ENCODE results near the gene AGAP1. TPM values are rescaled to one million over a fixed set of nuclear protein-coding genes. Genes with fewer than 3 reads are reported as not detected.

AGAP1 gene
- total and polyA plus RNA-seq, 4 donors: 36.1 to 79.4 (median 52.6) TPM

DNA sequence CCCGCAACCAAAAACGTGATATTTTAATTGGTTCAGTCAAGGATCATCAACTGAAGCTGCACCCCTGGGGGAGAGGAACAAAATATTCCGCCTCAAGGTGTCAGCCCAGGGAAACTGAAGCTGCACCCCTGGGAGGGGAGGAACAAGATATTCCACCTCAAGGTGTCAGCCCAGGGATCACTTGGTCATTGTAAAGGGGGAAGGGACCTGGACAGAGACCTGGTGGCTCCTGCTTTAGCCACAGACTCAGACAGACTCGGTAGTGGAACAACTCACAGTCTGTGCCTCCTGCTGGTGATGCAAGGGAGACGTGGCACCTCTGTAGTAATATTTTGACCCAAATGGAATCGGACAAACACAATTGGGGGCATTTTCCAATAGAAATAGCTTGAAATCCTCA, 599.3 kb downstream of the AGAP1 start:
- Histone ChIP-seq H3K4me3 (ENCODE audit: low read depth, low read length) (no peak overlapping the region), H3K4me1 (ENCODE audit: control insufficient read depth, insufficient read depth, low read length) (peaks cover 7% of the 10 kb centered on the region), H3K27me3 (ENCODE audit: control insufficient read depth, insufficient read depth, low read length) (no peaks in the 10 kb centered on the region), H3K9me3 (ENCODE audit: control insufficient read depth, insufficient read depth, low read length) (no peaks in the 10 kb centered on the region), H3K36me3 (ENCODE audit: control insufficient read depth, insufficient read depth, low read length) (peaks cover 2% of the 10 kb centered on the region), H3K27ac (ENCODE audit: low read depth, low read length) (no peak overlapping the region)
- WGBS (ENCODE audit: insufficient coverage): 80% methylated on average over 2 of the region's 6 CpGs
- DNase-seq (ENCODE audit: low read depth in 4 of 6, low spot score in 6 of 6): no peak

DNA sequence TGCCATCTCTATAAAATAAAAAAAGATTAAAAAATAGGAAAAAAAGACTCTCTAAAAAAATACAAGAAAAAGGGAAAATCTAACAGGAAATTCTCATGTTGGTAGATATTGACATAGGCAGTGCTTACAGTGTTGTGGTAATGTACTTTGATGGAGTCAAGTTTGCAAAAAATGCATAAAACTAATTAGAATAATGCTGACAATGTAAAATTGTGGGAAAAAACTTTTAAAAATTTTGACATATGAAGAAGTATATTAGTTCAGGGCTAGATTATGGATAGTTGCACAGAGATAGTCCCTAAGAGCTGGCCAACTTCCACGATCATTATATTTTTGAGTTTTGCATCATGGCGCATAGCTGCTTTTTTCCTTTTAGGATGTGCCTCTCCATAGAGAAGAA, 601.7 kb downstream of the AGAP1 start:
- Histone ChIP-seq H3K9me3 (ENCODE audit: control insufficient read depth, insufficient read depth, low read length) (no peaks in the 10 kb centered on the region), H3K4me1 (ENCODE audit: control insufficient read depth, insufficient read depth, low read length) (no peaks in the 10 kb centered on the region), H3K27ac (ENCODE audit: low read depth, low read length) (no peak overlapping the region), H3K27me3 (ENCODE audit: control insufficient read depth, insufficient read depth, low read length) (no peaks in the 10 kb centered on the region), H3K36me3 (ENCODE audit: control insufficient read depth, insufficient read depth, low read length) (no peaks in the 10 kb centered on the region), H3K4me3 (ENCODE audit: low read depth, low read length) (no peak overlapping the region)
- 100% methylated on average over 2 of the region's 2 CpGs for WGBS (ENCODE audit: insufficient coverage)
- no peak for DNase-seq (ENCODE audit: low read depth in 4 of 6, low spot score in 6 of 6)

DNA sequence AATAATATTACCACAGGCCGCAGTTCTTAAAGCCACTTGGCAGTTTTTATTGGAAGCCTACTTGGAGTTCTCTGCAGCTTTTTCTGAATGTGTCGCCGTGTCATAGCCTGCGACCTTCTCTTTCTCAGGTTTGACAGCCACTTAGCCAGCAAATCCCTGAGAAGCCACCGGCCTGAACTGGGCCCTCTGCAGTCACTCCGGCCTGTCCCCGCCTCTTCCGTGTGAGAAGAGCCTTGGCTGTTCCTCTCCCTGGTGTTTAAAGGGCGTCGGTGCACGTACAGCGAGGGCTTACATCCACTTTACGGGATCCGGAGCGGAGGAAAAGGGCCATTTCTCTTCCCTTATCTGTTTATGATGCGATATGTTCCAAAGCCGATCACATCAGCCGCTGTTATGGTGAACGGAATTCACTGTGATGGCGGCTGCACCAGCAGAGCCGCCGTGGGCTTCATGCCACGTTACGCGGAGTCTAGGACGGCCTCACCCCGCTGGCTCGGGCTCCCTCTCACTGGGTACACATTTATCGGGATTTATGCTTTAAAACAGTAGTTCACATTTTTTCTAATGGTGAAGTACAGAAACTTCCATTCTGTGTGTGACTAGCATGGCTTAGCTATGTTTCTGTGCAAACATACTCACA, 607.6 kb downstream of the AGAP1 start:
- Histone ChIP-seq H3K4me3 (ENCODE audit: low read depth, low read length) (no peak overlapping the region), H3K27me3 (ENCODE audit: control insufficient read depth, insufficient read depth, low read length) (no peaks in the 10 kb centered on the region), H3K27ac (ENCODE audit: low read depth, low read length) (no peak overlapping the region), H3K36me3 (ENCODE audit: control insufficient read depth, insufficient read depth, low read length) (peaks cover 13% of the 10 kb centered on the region), H3K4me1 (ENCODE audit: control insufficient read depth, insufficient read depth, low read length) (peaks cover 14% of the 10 kb centered on the region), H3K9me3 (ENCODE audit: control insufficient read depth, insufficient read depth, low read length) (no peaks in the 10 kb centered on the region)
- 89% methylated on average over 26 of the region's 29 CpGs for WGBS (ENCODE audit: insufficient coverage)
- no peak for DNase-seq (ENCODE audit: low read depth in 4 of 6, low spot score in 6 of 6)

DNA sequence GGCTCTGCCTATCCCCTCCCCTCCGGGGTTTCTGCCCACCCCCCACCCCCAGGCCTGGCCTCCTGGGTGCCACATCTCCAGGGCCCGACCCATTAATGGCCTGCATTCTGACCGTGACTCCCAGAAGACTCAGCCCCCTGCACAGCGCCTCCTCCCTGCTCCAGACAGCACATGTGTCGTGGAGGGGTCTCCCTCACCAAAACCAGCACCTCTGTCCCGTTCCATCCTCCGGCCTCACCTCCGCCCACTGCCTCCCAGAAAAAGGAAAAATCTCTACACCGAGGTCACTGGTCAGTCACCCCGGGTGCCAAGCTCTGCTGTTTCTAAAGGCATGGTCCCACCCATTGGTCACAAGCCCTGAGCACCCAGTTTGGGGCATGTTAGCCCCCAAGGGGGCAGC, 609.1 kb downstream of the AGAP1 start:
- WGBS (ENCODE audit: insufficient coverage): 91% methylated on average over 8 of the region's 10 CpGs

DNA sequence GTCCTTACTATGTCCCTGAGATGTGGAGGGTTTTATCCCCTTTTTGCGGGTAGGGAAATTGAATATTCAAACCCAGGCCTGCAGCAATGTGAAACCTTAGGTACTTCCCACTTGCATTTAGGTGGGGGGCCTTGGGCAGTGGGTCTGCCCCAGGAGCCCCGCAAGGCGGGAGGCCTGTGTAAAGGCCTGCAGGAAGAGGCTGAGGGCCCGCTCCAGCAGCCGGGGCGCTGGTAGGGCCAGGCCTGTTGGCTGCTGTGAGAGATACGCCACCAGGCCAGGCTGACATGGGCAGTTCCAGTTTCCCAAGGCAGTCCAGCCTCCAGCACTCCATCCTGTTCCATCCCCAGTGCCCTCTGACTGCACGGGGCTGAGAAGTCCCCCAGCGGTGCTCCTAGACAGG, 610.1 kb downstream of the AGAP1 start:
- WGBS (ENCODE audit: insufficient coverage): 93% methylated on average over 9 of the region's 9 CpGs
- no peak overlapping the region for H3K27ac ChIP-seq (ENCODE audit: low read depth, low read length)
- no peak for DNase-seq (ENCODE audit: low read depth in 4 of 6, low spot score in 6 of 6)
- H3K27me3 ChIP-seq (ENCODE audit: control insufficient read depth, insufficient read depth, low read length): no peaks in the 10 kb centered on the region
- peaks cover 15% of the 10 kb centered on the region for H3K36me3 ChIP-seq (ENCODE audit: control insufficient read depth, insufficient read depth, low read length)
- no peak overlapping the region for H3K4me3 ChIP-seq (ENCODE audit: low read depth, low read length)
- no peaks in the 10 kb centered on the region for H3K9me3 ChIP-seq (ENCODE audit: control insufficient read depth, insufficient read depth, low read length)
- peaks cover 40% of the 10 kb centered on the region for H3K4me1 ChIP-seq (ENCODE audit: control insufficient read depth, insufficient read depth, low read length)

More for the DNA sequence above, 609.1 kb downstream of the AGAP1 start:
- Histone ChIP-seq H3K9me3 (ENCODE audit: control insufficient read depth, insufficient read depth, low read length) (no peaks in the 10 kb centered on the region), H3K4me1 (ENCODE audit: control insufficient read depth, insufficient read depth, low read length) (peaks cover 30% of the 10 kb centered on the region), H3K4me3 (ENCODE audit: low read depth, low read length) (no peak overlapping the region), H3K27ac (ENCODE audit: low read depth, low read length) (no peak overlapping the region), H3K36me3 (ENCODE audit: control insufficient read depth, insufficient read depth, low read length) (peaks cover 15% of the 10 kb centered on the region), H3K27me3 (ENCODE audit: control insufficient read depth, insufficient read depth, low read length) (no peaks in the 10 kb centered on the region)
- DNase-seq (ENCODE audit: low read depth in 4 of 6, low spot score in 6 of 6): no peak

DNA sequence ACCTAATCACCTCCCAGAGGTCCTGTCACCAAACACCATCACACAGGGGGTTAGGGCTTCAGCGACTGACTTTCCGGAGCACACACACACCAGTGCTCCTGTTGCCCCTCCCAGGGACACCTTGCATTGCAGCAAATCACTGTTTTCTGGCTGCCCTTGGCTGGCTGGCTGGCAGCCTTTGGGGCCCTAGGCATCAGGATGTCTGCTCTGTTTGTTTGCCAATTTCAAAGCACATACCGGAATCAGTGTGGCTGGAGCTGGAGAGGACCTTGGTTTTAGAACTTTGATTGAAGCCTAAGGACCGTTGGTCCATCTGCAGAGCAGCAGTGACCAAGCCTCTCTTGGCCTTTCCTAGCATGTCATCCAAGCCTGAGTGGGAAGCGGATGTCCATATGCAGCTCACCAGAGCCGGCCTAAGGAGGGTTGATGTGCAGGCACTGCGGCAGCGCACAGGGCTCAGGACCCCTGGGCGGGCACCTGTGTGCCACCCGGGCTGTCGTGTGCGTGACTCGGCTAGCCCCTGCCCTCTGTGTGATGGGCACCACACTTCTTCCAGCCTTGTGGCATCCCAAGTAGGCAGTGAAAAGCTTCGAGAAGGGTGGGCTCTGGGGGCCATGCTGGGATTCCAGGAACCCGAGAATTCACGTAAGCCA, 612.2 kb downstream of the AGAP1 start:
- DNase-seq (ENCODE audit: low read depth in 4 of 6, low spot score in 6 of 6): no peak

DNA sequence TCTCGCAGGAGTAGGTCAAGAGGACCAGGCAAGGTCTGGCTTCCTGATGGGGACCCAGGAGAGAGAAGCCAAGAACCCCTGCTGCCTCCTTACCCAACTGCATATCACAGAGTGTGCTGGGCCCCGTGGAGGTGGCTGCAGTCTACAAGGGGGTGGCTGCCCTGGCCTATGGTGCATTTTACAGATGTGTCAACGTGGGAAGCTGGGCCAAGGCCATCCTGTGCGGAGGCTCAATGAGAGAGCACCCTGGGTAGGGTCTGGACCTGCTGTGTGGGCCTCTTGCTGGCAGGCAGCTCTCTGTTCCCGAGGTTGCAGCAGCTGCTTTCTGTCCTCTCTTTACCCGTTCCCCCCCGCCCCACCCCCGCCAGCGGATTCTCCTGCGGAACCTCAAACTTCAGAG, 612.9 kb downstream of the AGAP1 start:
- H3K4me3 ChIP-seq (ENCODE audit: low read depth, low read length): no peak overlapping the region
- H3K36me3 ChIP-seq (ENCODE audit: control insufficient read depth, insufficient read depth, low read length): peaks cover 8% of the 10 kb centered on the region
- 48% methylated on average over 7 of the region's 10 CpGs for WGBS (ENCODE audit: insufficient coverage)
- no peak overlapping the region for H3K27ac ChIP-seq (ENCODE audit: low read depth, low read length)
- no peak for DNase-seq (ENCODE audit: low read depth in 4 of 6, low spot score in 6 of 6)
- no peaks in the 10 kb centered on the region for H3K27me3 ChIP-seq (ENCODE audit: control insufficient read depth, insufficient read depth, low read length)
- peaks cover 37% of the 10 kb centered on the region for H3K4me1 ChIP-seq (ENCODE audit: control insufficient read depth, insufficient read depth, low read length)
- H3K9me3 ChIP-seq (ENCODE audit: control insufficient read depth, insufficient read depth, low read length): no peaks in the 10 kb centered on the region

More for the DNA sequence above, 612.2 kb downstream of the AGAP1 start:
- no peak overlapping the region for H3K27ac ChIP-seq (ENCODE audit: low read depth, low read length)
- peaks cover 15% of the 10 kb centered on the region for H3K36me3 ChIP-seq (ENCODE audit: control insufficient read depth, insufficient read depth, low read length)
- WGBS (ENCODE audit: insufficient coverage): 89% methylated on average over 16 of the region's 16 CpGs
- H3K9me3 ChIP-seq (ENCODE audit: control insufficient read depth, insufficient read depth, low read length): no peaks in the 10 kb centered on the region
- peaks cover 42% of the 10 kb centered on the region for H3K4me1 ChIP-seq (ENCODE audit: control insufficient read depth, insufficient read depth, low read length)
- no peak overlapping the region for H3K4me3 ChIP-seq (ENCODE audit: low read depth, low read length)
- no peaks in the 10 kb centered on the region for H3K27me3 ChIP-seq (ENCODE audit: control insufficient read depth, insufficient read depth, low read length)

DNA sequence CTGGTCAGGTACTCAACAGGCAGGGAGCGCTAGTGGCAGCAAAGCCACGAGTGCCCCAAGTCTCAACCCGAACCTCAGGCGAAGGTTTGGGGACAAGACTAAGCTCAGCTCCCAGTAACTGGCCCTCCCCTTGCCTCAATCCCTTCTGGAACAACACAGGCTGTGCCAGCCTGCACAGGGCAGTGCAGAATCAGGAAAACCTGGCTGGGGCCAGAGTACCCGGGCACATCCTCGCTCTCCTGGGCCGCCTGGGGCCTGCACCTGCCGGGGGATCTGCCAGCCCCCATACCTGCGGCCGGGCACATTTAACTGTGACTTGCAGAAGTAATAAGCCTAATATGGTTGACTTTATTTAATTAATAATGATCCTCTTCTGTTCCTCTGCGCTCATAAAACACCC, 613.7 kb downstream of the AGAP1 start:
- Histone ChIP-seq H3K27me3 (ENCODE audit: control insufficient read depth, insufficient read depth, low read length) (no peaks in the 10 kb centered on the region), H3K9me3 (ENCODE audit: control insufficient read depth, insufficient read depth, low read length) (no peaks in the 10 kb centered on the region), H3K27ac (ENCODE audit: low read depth, low read length) (no peak overlapping the region), H3K4me1 (ENCODE audit: control insufficient read depth, insufficient read depth, low read length) (peaks cover 36% of the 10 kb centered on the region), H3K4me3 (ENCODE audit: low read depth, low read length) (no peak overlapping the region), H3K36me3 (ENCODE audit: control insufficient read depth, insufficient read depth, low read length) (peaks cover 11% of the 10 kb centered on the region)
- WGBS (ENCODE audit: insufficient coverage): 75% methylated on average over 6 of the region's 11 CpGs
- DNase-seq (ENCODE audit: low read depth in 4 of 6, low spot score in 6 of 6): no peak

DNA sequence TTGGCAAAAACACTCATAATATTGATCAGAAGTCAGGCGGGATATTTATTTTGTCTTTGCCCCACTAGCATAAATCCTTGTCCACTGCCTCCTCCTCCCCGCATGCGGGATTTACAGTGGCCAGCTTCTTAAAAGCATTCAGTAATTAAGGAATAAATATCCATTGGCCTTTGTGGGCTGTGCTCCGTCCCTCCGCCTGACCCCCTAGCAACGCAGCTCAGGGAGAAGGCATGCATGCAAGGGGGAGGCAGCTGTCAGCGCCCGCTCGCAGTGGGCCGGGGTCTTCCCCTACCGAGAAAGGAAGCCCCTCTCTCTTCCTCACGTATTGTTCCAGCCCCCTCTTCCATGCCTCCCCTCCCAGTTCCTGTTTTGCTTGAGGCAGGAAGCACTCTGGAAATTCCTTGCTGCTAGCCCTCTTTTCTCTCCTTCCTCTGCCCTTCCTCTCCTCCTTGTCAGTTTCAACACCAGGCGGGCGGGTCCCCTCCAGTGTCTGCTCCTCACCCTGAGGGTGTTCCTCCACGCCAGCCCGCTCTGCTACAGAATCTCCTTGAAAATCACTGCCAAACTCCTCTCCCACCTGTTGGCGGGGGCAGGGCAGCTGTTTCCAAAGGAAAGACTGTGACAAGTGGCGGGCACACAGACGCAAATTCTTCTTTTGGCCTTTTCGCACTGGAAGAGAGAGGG, 614.2 kb downstream of the AGAP1 start:
- H3K4me1 ChIP-seq (ENCODE audit: control insufficient read depth, insufficient read depth, low read length): peaks cover 36% of the 10 kb centered on the region
- WGBS (ENCODE audit: insufficient coverage): 13% methylated on average over 14 of the region's 20 CpGs
- H3K27ac ChIP-seq (ENCODE audit: low read depth, low read length): no peak overlapping the region
- H3K4me3 ChIP-seq (ENCODE audit: low read depth, low read length): no peak overlapping the region
- no peaks in the 10 kb centered on the region for H3K9me3 ChIP-seq (ENCODE audit: control insufficient read depth, insufficient read depth, low read length)
- peak in 1 of 6 donors; percentile 63 for DNase-seq (ENCODE audit: low read depth in 4 of 6, low spot score in 6 of 6)
- H3K36me3 ChIP-seq (ENCODE audit: control insufficient read depth, insufficient read depth, low read length): peaks cover 14% of the 10 kb centered on the region
- H3K27me3 ChIP-seq (ENCODE audit: control insufficient read depth, insufficient read depth, low read length): no peaks in the 10 kb centered on the region

All from spinal cord (tissue), 10 donors.